HEK293T (cell line): ENCODE measurements around the gene ASCL1.

Source experiments
- ARNT ChIP-seq: fragments of 450-650 bp; IDR thresholded peaks from 2 replicates; pipeline ENCODE4 v1.6.1; 2017; ENCODE audit warnings: mild to moderate bottlenecking
- L3MBTL2 ChIP-seq: fragments of 450-650 bp; conservative IDR thresholded peaks from 2 replicates; pipeline ENCODE4 v1.6.1; 2016; ENCODE audit warnings: mild to moderate bottlenecking
- SP1 ChIP-seq: fragments of 450-650 bp; IDR thresholded peaks from 2 replicates; pipeline ENCODE4 v1.6.1; 2017

- TF ChIP-seq ARNT: no peak
- no peak for TF ChIP-seq L3MBTL2
- TF ChIP-seq SP1: no peak
These were observed 8.0 kb downstream of the ASCL1 start for GRCh38 chr12:102965281-102966155.
